HepG2 (cell line): ENCODE data around the gene NDRG3. TPM values are rescaled to one million over a fixed set of nuclear protein-coding genes. Genes with fewer than 3 reads are reported as not detected.

ENCODE experiments used
- CENPX ChIP-seq: sonication (generic); formaldehyde crosslinking; IDR thresholded peaks from 2 replicates; pipeline ENCODE4 v1.9.0; 2021; ENCODE audit warnings: mild to moderate bottlenecking, missing genetic modification reagents, moderate library complexity
- CHCHD3 ChIP-seq: sonication (generic); formaldehyde crosslinking; IDR thresholded peaks from 2 replicates; pipeline ENCODE4 v1.8.0; 2022; ENCODE audit warnings: mild to moderate bottlenecking, missing genetic modification reagents, moderate library complexity
- GABPA ChIP-seq, 2 experiments: IDR thresholded peaks; 2 replicates each; pipeline ENCODE4 v1.6.1; 2011 to 2016; ENCODE audit warnings: low read depth in 2 of 2, low read length in 1 of 2, missing biosample characterization in 1 of 2, missing genetic modification characterization in 1 of 2
- MTA1 ChIP-seq: sonication (generic); formaldehyde crosslinking; IDR thresholded peaks from 2 replicates; pipeline ENCODE4 v1.4.0; 2020; ENCODE audit warnings: missing genetic modification reagents, mild to moderate bottlenecking, borderline replicate concordance
- MYNN ChIP-seq: sonication (generic); formaldehyde crosslinking; IDR thresholded peaks from 2 replicates; pipeline ENCODE4 v1.4.0; 2020; ENCODE audit warnings: mild to moderate bottlenecking, low read depth, missing genetic modification reagents
- ONECUT2 ChIP-seq: sonication (generic); formaldehyde crosslinking; IDR thresholded peaks from 2 replicates; pipeline ENCODE4 v1.4.0; 2020; ENCODE audit warnings: missing genetic modification reagents
- PITX1 ChIP-seq: sonication (generic); formaldehyde crosslinking; IDR thresholded peaks from 2 replicates; pipeline ENCODE4 v1.5.1; 2020; ENCODE audit warnings: mild to moderate bottlenecking, missing genetic modification reagents
- PLRG1 ChIP-seq: fragments of 450-650 bp; conservative IDR thresholded peaks from 2 replicates; pipeline ENCODE4 v1.6.1; 2016
- ZC3H13 ChIP-seq: sonication (generic); formaldehyde crosslinking; IDR thresholded peaks from 2 replicates; pipeline ENCODE4 v1.8.1; 2023; ENCODE audit warnings: mild to moderate bottlenecking, missing genetic modification reagents, moderate library complexity
- ZFP62 ChIP-seq: sonication (generic); formaldehyde crosslinking; IDR thresholded peaks from 2 replicates; pipeline ENCODE4 v1.4.0; 2020; ENCODE audit warnings: missing genetic modification reagents
- polyA plus RNA-seq, 8 experiments: library from polyadenylated mRNA; depleted of rRNA in 3 of 8; stranded (reverse) in 7 of 8; unstranded in 1 of 8; fragments of >200 nt; fragmentation: Illumina TruSeq in 4 of 8; extraction: Trizol in 4 of 8; gene quantifications; 2 replicates each; pipeline versions ENCODE4 v1.2.1 to v1.2.3, GENCODE V29; 2011 to 2016; ENCODE audit warnings: low read depth in 4 of 8, missing spikeins in 1 of 8, mixed read lengths in 1 of 8; ENCODE audit not compliant: insufficient read depth in 1 of 8
- total RNA-seq, 5 experiments: library from RNA; depleted of rRNA; stranded (reverse); fragments of >200 nt; fragmentation: Illumina TruSeq; extraction: Trizol; gene quantifications; 2 replicates each; pipeline ENCODE4 v1.2.3, GENCODE V29; 2016; ENCODE audit warnings: low read depth in 1 of 5
- TF ChIP-seq, protein P1 (sequence below): sonication (generic); formaldehyde crosslinking; IDR thresholded peaks from 2 replicates; pipeline ENCODE4 v1.8.0; 2022; ENCODE audit warnings: missing genetic modification reagents, mild to moderate bottlenecking, borderline replicate concordance
- TF ChIP-seq, protein P2 (sequence below): sonication (generic); formaldehyde crosslinking; IDR thresholded peaks from 2 replicates; pipeline ENCODE4 v1.4.0; 2020; ENCODE audit warnings: missing genetic modification reagents; ENCODE audit errors: not compliant biosample characterization
- TF ChIP-seq, protein P3 (sequence below): sonication (generic); formaldehyde crosslinking; IDR thresholded peaks from 2 replicates; pipeline ENCODE4 v1.4.0; 2020; ENCODE audit warnings: missing genetic modification reagents, mild to moderate bottlenecking, borderline replicate concordance
- TF ChIP-seq, protein P4 (sequence below): sonication (generic); formaldehyde crosslinking; IDR thresholded peaks from 2 replicates; pipeline ENCODE4 v1.4.0; 2020; ENCODE audit warnings: missing genetic modification reagents
- TF ChIP-seq, protein P5 (sequence below): sonication (generic); formaldehyde crosslinking; IDR thresholded peaks from 2 replicates; pipeline ENCODE4 v1.4.0; 2020; ENCODE audit warnings: missing genetic modification reagents, borderline replicate concordance

The NDRG3 gene
- total and polyA plus RNA-seq, 2 of the 13 experiments (the other 11 are each of a cell fraction or from before 2014, with no cell fraction given) = 36.0 to 40.5 TPM

DNA sequence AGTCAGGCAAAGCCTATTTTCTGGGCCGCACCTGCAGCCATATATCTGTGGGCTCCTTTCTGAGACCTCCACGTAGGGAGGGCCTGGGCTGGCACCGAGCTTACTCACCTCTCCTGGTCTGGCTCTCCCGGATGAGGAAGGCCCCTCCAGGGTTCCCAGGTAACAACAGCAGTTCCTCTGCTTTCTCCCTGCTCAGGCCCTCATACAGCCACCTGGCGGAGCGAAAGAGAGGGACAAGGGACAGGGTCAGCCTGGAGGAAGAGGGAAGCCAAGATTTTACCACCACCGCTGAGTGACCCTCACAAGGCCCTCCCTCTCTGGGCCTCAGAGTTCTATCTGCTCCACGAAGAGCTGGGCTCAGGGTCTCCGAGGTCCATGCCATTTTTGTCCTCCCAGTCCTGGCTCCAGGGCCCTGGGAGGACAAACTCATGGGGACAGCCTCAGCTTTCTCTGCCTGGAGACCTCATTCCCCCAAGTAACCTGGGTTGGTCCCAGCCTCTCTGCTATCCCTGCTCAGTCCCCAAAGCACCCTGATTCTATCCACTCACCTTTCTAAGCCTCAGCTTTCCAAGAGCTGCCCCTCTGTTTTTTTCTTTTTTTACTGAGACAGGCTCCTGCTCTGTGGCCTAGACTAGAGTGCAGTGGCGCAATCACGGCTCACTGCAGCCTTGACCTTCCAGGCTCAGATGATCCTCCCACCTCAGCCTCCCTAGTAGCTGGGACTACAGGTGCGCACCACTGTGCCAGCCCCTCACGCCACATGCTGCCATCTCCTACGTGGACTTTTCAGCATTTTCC, 113.2 kb downstream of the NDRG3 start (continued):
- no peak for TF ChIP-seq GABPA (IDR thresholded peaks at IDR 0.05; ENCODE audit: low read depth, low read length)
- TF ChIP-seq GABPA (CRISPR knock-in tag; IDR thresholded peaks at IDR 0.05; ENCODE audit: low read depth) = peak; percentile 55
- TF ChIP-seq CHCHD3 (CRISPR knock-in tag) = peak; percentile 34; the same call in 1 of the 2 replicates
- no peak; the same call in 1 of the 2 replicates for TF ChIP-seq MYNN (CRISPR knock-in tag)
- TF ChIP-seq PITX1 (CRISPR knock-in tag) = no peak; the same call in 1 of the 2 replicates
- TF ChIP-seq, protein P1, sequence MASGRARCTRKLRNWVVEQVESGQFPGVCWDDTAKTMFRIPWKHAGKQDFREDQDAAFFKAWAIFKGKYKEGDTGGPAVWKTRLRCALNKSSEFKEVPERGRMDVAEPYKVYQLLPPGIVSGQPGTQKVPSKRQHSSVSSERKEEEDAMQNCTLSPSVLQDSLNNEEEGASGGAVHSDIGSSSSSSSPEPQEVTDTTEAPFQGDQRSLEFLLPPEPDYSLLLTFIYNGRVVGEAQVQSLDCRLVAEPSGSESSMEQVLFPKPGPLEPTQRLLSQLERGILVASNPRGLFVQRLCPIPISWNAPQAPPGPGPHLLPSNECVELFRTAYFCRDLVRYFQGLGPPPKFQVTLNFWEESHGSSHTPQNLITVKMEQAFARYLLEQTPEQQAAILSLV = no peak
- TF ChIP-seq, protein P2, sequence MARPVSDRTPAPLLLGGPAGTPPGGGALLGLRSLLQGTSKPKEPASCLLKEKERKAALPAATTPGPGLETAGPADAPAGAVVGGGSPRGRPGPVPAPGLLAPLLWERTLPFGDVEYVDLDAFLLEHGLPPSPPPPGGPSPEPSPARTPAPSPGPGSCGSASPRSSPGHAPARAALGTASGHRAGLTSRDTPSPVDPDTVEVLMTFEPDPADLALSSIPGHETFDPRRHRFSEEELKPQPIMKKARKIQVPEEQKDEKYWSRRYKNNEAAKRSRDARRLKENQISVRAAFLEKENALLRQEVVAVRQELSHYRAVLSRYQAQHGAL (CRISPR knock-in tag) = no peak
- TF ChIP-seq, protein P3, sequence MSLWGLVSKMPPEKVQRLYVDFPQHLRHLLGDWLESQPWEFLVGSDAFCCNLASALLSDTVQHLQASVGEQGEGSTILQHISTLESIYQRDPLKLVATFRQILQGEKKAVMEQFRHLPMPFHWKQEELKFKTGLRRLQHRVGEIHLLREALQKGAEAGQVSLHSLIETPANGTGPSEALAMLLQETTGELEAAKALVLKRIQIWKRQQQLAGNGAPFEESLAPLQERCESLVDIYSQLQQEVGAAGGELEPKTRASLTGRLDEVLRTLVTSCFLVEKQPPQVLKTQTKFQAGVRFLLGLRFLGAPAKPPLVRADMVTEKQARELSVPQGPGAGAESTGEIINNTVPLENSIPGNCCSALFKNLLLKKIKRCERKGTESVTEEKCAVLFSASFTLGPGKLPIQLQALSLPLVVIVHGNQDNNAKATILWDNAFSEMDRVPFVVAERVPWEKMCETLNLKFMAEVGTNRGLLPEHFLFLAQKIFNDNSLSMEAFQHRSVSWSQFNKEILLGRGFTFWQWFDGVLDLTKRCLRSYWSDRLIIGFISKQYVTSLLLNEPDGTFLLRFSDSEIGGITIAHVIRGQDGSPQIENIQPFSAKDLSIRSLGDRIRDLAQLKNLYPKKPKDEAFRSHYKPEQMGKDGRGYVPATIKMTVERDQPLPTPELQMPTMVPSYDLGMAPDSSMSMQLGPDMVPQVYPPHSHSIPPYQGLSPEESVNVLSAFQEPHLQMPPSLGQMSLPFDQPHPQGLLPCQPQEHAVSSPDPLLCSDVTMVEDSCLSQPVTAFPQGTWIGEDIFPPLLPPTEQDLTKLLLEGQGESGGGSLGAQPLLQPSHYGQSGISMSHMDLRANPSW (CRISPR knock-in tag) = no peak
- TF ChIP-seq ONECUT2 = no peak
- TF ChIP-seq CENPX (CRISPR knock-in tag) = no peak
- TF ChIP-seq MTA1 (CRISPR knock-in tag) = no peak; the same call in 1 of the 2 replicates
- no peak for TF ChIP-seq ZFP62
- TF ChIP-seq PLRG1 = no peak
- TF ChIP-seq, protein P4, sequence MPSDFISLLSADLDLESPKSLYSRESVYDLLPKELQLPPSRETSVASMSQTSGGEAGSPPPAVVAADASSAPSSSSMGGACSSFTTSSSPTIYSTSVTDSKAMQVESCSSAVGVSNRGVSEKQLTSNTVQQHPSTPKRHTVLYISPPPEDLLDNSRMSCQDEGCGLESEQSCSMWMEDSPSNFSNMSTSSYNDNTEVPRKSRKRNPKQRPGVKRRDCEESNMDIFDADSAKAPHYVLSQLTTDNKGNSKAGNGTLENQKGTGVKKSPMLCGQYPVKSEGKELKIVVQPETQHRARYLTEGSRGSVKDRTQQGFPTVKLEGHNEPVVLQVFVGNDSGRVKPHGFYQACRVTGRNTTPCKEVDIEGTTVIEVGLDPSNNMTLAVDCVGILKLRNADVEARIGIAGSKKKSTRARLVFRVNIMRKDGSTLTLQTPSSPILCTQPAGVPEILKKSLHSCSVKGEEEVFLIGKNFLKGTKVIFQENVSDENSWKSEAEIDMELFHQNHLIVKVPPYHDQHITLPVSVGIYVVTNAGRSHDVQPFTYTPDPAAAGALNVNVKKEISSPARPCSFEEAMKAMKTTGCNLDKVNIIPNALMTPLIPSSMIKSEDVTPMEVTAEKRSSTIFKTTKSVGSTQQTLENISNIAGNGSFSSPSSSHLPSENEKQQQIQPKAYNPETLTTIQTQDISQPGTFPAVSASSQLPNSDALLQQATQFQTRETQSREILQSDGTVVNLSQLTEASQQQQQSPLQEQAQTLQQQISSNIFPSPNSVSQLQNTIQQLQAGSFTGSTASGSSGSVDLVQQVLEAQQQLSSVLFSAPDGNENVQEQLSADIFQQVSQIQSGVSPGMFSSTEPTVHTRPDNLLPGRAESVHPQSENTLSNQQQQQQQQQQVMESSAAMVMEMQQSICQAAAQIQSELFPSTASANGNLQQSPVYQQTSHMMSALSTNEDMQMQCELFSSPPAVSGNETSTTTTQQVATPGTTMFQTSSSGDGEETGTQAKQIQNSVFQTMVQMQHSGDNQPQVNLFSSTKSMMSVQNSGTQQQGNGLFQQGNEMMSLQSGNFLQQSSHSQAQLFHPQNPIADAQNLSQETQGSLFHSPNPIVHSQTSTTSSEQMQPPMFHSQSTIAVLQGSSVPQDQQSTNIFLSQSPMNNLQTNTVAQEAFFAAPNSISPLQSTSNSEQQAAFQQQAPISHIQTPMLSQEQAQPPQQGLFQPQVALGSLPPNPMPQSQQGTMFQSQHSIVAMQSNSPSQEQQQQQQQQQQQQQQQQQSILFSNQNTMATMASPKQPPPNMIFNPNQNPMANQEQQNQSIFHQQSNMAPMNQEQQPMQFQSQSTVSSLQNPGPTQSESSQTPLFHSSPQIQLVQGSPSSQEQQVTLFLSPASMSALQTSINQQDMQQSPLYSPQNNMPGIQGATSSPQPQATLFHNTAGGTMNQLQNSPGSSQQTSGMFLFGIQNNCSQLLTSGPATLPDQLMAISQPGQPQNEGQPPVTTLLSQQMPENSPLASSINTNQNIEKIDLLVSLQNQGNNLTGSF = no peak
- TF ChIP-seq, protein P5, sequence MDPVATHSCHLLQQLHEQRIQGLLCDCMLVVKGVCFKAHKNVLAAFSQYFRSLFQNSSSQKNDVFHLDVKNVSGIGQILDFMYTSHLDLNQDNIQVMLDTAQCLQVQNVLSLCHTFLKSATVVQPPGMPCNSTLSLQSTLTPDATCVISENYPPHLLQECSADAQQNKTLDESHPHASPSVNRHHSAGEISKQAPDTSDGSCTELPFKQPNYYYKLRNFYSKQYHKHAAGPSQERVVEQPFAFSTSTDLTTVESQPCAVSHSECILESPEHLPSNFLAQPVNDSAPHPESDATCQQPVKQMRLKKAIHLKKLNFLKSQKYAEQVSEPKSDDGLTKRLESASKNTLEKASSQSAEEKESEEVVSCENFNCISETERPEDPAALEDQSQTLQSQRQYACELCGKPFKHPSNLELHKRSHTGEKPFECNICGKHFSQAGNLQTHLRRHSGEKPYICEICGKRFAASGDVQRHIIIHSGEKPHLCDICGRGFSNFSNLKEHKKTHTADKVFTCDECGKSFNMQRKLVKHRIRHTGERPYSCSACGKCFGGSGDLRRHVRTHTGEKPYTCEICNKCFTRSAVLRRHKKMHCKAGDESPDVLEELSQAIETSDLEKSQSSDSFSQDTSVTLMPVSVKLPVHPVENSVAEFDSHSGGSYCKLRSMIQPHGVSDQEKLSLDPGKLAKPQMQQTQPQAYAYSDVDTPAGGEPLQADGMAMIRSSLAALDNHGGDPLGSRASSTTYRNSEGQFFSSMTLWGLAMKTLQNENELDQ = no peak; the same call in 1 of the 2 replicates
- TF ChIP-seq ZC3H13 (CRISPR knock-in tag) = no peak
